ENCODE results near the gene TAF11.

DNA sequence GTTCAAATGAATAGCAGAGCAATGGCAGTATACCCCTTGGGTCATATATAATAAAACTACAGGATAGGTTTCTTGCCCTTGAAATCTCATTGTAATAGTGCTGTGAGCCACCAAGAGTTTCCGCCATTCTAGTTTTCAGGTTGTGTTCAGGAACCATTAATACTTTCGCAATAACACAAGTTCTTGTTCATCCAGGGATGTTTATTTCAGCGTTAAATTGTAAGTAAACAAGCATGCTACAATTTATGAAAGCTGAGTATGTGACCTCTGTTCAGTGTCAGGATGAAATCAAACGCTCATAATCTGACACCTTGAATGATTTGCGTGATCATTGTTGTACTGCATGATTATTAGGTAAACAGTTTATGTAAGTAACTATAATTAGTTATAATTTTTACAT, 24.0 kb upstream of the TAF11 start:
- TF ChIP-seq POLR2A (IDR thresholded peaks at IDR 0.05) (no peak), POLR2AphosphoS5 (IDR thresholded peaks at IDR 0.05) (no peak), EP300 (IDR thresholded peaks at IDR 0.05) (no peak)
- TF ChIP-seq, protein P1, sequence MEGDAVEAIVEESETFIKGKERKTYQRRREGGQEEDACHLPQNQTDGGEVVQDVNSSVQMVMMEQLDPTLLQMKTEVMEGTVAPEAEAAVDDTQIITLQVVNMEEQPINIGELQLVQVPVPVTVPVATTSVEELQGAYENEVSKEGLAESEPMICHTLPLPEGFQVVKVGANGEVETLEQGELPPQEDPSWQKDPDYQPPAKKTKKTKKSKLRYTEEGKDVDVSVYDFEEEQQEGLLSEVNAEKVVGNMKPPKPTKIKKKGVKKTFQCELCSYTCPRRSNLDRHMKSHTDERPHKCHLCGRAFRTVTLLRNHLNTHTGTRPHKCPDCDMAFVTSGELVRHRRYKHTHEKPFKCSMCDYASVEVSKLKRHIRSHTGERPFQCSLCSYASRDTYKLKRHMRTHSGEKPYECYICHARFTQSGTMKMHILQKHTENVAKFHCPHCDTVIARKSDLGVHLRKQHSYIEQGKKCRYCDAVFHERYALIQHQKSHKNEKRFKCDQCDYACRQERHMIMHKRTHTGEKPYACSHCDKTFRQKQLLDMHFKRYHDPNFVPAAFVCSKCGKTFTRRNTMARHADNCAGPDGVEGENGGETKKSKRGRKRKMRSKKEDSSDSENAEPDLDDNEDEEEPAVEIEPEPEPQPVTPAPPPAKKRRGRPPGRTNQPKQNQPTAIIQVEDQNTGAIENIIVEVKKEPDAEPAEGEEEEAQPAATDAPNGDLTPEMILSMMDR (IDR thresholded peaks at IDR 0.05): no peak
